ENCODE data around the gene SLC39A9. TPM values are rescaled to one million over a fixed set of nuclear protein-coding genes. Genes with fewer than 3 reads are reported as not detected.

Gene SLC39A9
- total RNA-seq, 4 donors from 2014 or later: 20.6 to 23.2 (median 21.8) TPM

- H3K36me3 ChIP-seq: peaks cover 0 to 23% of the 10 kb centered on the region in 2 donors
- in situ Hi-C loops (cut with MboI; ENCODE audit: low sequenced_read_pairs in 4 of 4): loop anchor here in 2 of 4 donors (10.0 to 25.0 kb wide), 2 partner anchors 214 to 222 kb away; no protein-coding TSS in a partner anchor
These were observed 60.6 kb downstream of the SLC39A9 start for GRCh38 chr14:69459122-69459521.

GRCh38 chr14:69460093-69460701 is 61.7 kb downstream of the SLC39A9 start:
- H3K4me1 ChIP-seq: no peaks in the 10 kb centered on the region
- intact Hi-C loops (cut with DNase I; ENCODE audit: low total_unique reads) (loop anchor here (1.0 to 2.0 kb wide), 2 partner anchors 61 to 218 kb away; partner anchors contain the start of genes ERH and SLC39A9), in situ Hi-C loops (cut with MboI; ENCODE audit: low sequenced_read_pairs in 4 of 4) (loop anchor here in 3 of 4 donors (5.0 to 25.0 kb wide), 2 partner anchors 218 to 223 kb away; no protein-coding TSS in a partner anchor)
- peaks cover 0 to 23% of the 10 kb centered on the region in 2 donors for H3K36me3 ChIP-seq
- no peak overlapping the region for H3K4me3 ChIP-seq
- no peak overlapping the region for H3K27ac ChIP-seq
- no peaks in the 10 kb centered on the region for H3K9me3 ChIP-seq
- no peak for TF ChIP-seq POLR2A (IDR thresholded peaks at IDR 0.05)
- peak; percentile 70 to 74 (median 73) for TF ChIP-seq CTCF (IDR thresholded peaks at IDR 0.05 in 4 of 5, conservative IDR thresholded peaks at IDR 0.05 in 1 of 5)
- H3K27me3 ChIP-seq: no peaks in the 10 kb centered on the region
- DNase-seq: peak; percentile 20 to 66
- ATAC-seq: peak; percentile 99

More at GRCh38 chr14:69459122-69459521, 60.6 kb downstream of the SLC39A9 start:
- no peaks in the 10 kb centered on the region for H3K9me3 ChIP-seq
- H3K4me1 ChIP-seq: no peaks in the 10 kb centered on the region
- intact Hi-C loops (cut with DNase I; ENCODE audit: low total_unique reads): no loop called here
- no peak for ATAC-seq
- DNase-seq: no peak
- TF ChIP-seq POLR2A (IDR thresholded peaks at IDR 0.05) (no peak), CTCF (IDR thresholded peaks at IDR 0.05 in 4 of 5, conservative IDR thresholded peaks at IDR 0.05 in 1 of 5) (no peak)
- no peaks in the 10 kb centered on the region for H3K27me3 ChIP-seq
- H3K4me3 ChIP-seq: no peak overlapping the region
- no peak overlapping the region for H3K27ac ChIP-seq

GRCh38 chr14:69464379-69464778 is 65.9 kb downstream of the SLC39A9 start:
- TF ChIP-seq POLR2A (IDR thresholded peaks at IDR 0.05) (no peak), CTCF (IDR thresholded peaks at IDR 0.05 in 4 of 5, conservative IDR thresholded peaks at IDR 0.05 in 1 of 5) (no peak)
- in situ Hi-C loops (cut with MboI; ENCODE audit: low sequenced_read_pairs in 4 of 4) (loop anchor here in 3 of 4 donors (5.0 to 25.0 kb wide), 2 partner anchors 222 to 227 kb away; no protein-coding TSS in a partner anchor), intact Hi-C loops (cut with DNase I; ENCODE audit: low total_unique reads) (no loop called here)
- Histone ChIP-seq H3K4me1 (no peaks in the 10 kb centered on the region), H3K27me3 (no peaks in the 10 kb centered on the region), H3K27ac (no peak overlapping the region), H3K36me3 (no peaks in the 10 kb centered on the region), H3K4me3 (no peak overlapping the region), H3K9me3 (no peaks in the 10 kb centered on the region)
- no peak for DNase-seq
- ATAC-seq: no peak

GRCh38 chr14:69464829-69465228 is 66.3 kb downstream of the SLC39A9 start:
- intact Hi-C loops (cut with DNase I; ENCODE audit: low total_unique reads) (no loop called here), in situ Hi-C loops (cut with MboI; ENCODE audit: low sequenced_read_pairs in 4 of 4) (loop anchor here in 3 of 4 donors (5.0 to 25.0 kb wide), 2 partner anchors 223 to 228 kb away; no protein-coding TSS in a partner anchor)
- no peaks in the 10 kb centered on the region for H3K36me3 ChIP-seq
- TF ChIP-seq POLR2A (IDR thresholded peaks at IDR 0.05): no peak
- H3K9me3 ChIP-seq: no peaks in the 10 kb centered on the region
- ATAC-seq (no peak), DNase-seq (no peak)
- H3K27me3 ChIP-seq: no peaks in the 10 kb centered on the region
- H3K27ac ChIP-seq: no peak overlapping the region
- no peak overlapping the region for H3K4me3 ChIP-seq
- H3K4me1 ChIP-seq: no peaks in the 10 kb centered on the region

- peaks cover 0 to 13% (median 0%) of the 10 kb centered on the region in 3 donors for H3K27me3 ChIP-seq
- no peaks in the 10 kb centered on the region for H3K9me3 ChIP-seq
- no peak for ATAC-seq
- DNase-seq: no peak
- H3K27ac ChIP-seq: no peak overlapping the region
- no peak overlapping the region for H3K4me3 ChIP-seq
- in situ Hi-C loops (cut with MboI; ENCODE audit: low sequenced_read_pairs in 4 of 4) (loop anchor here in 1 of 4 donors (25.0 kb wide), 1 partner anchor 232 kb away; no protein-coding TSS in a partner anchor), intact Hi-C loops (cut with DNase I; ENCODE audit: low total_unique reads) (no loop called here)
- TF ChIP-seq CTCF (IDR thresholded peaks at IDR 0.05 in 4 of 5, conservative IDR thresholded peaks at IDR 0.05 in 1 of 5) (no peak), POLR2A (IDR thresholded peaks at IDR 0.05) (no peak)
- H3K36me3 ChIP-seq: no peaks in the 10 kb centered on the region
- H3K4me1 ChIP-seq: no peaks in the 10 kb centered on the region
These were observed 70.5 kb downstream of the SLC39A9 start for GRCh38 chr14:69468949-69469348.

Data from gastrocnemius medialis (tissue), 4 donors.